ENCODE data around the gene SPINDOC.
"Not testable (repeated sequence)": the region's sequence is repeated elsewhere in the genome, so short reads cannot be mapped to it uniquely, and the experiment has no call there.

Gene SPINDOC, protein sequence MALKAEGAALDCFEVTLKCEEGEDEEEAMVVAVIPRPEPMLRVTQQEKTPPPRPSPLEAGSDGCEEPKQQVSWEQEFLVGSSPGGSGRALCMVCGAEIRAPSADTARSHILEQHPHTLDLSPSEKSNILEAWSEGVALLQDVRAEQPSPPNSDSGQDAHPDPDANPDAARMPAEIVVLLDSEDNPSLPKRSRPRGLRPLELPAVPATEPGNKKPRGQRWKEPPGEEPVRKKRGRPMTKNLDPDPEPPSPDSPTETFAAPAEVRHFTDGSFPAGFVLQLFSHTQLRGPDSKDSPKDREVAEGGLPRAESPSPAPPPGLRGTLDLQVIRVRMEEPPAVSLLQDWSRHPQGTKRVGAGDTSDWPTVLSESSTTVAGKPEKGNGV

DNA sequence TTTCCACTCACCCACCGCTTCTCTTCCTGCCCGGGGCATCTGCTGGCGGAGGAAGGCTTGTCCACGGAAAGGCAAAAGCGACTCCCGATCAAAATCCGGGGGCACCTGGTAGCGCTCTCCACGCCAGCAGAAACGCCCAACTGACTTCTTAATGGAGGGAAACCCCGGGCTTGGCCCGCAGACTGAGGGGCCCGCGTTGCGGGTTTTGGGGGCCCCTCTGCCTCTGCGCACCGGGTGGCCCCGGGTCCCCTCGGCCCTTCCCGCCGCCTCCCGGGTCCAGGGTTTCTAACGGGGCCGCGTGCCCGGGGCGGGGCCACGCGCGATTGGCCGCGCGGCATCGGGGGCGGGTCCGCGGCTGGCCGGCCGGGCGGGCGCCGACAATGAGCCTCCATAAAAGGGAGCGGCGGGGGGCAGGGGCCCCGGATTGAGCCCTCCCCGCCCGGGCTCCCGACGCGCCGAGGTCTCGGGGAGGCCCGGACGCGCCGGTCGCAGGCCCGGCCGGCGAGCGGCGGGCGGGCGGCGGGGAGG is at the start of gene SPINDOC:
SPINDOC (plus strand) TSS at position 422 of the 528 bp plus-strand sequence. CDS start 231 bp downstream, outside the sequence.
- DNase-seq = peak; percentile 82

DNA sequence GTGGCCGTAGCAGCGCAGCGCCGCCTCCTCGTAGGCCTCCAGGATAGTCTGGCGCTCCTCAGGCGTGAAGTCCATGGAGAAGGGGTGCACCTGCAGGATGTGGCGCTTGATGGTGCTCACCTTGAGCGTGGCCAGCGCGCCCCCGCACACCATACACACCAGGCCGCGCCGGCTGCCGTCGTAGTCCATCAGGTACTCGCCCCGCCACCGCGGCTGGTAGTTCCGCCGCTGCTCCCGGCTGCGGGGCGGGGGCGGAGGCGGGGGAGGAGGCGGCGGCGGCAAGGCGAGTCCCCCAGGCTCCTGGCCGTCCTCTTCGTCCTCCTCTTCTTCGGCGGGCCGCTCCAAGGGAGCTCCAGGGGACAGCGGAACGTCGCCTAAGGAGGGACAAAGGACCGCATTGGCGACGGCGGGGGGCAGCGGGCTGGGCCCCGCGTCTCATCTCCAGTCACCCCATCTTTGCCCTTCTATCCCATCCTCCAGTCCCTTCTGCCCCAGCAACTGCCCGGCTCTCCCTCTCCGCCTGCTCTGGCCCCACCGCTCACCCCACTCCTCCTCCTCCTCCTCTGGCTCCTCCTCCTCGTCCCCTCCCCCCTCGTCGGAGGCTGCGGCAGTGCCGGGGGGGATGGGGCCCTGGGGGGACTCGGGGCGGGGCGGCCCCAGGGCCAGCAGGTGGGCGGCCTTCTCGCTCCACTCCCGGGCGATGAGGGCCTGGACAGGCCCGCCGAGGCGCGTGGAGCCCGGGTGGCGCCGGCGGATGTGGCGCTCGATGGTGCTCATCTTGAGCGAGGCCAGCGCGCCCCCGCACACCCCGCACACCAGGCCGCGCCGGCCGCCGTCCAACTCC is 49.5 kb upstream of the SPINDOC start:
- peak; percentile 51 for DNase-seq

DNA sequence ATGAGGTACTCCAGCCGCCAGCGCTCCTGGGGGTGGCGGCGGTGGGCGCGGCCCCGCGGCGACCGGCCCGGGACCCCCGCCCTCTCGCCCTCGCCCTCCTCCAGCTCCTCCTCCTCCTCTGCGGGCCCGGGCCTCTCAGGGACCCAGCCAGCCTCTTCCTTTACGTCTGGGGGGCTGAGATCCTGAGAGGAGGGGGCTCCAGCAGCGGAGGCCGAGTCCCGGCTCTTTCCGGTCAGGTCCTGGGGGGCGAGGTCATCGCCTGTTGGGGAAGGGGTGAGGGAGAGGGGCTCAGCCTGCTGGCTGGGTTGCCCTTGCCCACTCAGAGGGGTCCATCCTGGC is 48.9 kb upstream of the SPINDOC start:
- peak; percentile 32 for DNase-seq

DNA sequence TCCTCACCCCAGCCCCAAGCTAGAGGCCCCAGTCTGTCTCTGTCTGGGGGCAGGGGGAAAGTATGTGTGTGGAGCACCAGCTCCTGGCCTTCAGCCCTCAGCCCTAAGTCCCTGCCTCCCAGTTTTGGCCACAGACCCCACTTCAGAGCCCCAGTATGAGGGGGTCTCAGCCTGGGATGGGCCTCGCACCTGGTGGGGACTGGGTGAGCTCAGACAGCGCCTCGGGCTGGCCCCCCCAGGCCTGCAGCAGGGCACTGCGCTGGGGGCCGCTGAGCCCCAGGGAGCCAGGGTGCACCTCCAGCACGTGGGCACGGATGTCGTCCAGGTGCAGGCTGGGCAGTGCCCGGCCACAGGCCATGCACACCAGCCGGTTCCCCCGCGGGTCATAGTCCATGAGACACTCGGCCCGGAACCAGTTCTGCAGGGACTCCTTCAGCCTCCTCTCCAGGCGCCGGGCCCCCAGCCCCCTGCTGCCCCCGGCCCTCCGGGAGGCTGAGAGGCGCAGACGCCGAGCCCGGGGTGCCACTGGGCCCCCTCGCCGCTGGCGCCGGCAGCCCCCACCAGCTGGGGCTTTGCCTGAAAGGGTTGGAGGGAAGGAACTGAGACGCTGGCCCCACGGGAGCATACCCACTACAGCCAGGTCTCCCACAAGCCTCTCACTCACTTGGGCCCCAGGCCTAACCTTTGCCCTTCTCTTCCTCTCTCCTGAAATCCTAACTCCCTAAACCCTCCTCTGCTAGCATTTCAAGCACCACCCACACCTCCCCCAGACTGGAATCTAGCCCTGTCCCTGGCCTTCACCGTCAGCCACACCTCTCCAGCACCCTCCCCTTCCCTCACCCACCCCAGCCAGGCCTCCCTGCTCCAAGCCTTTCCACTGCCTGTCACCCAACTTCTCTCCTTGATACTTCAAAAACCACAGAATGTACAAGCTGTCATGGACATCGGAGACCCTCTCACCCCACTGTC is 48.3 kb upstream of the SPINDOC start:
- DNase-seq = peak; percentile 34

DNA sequence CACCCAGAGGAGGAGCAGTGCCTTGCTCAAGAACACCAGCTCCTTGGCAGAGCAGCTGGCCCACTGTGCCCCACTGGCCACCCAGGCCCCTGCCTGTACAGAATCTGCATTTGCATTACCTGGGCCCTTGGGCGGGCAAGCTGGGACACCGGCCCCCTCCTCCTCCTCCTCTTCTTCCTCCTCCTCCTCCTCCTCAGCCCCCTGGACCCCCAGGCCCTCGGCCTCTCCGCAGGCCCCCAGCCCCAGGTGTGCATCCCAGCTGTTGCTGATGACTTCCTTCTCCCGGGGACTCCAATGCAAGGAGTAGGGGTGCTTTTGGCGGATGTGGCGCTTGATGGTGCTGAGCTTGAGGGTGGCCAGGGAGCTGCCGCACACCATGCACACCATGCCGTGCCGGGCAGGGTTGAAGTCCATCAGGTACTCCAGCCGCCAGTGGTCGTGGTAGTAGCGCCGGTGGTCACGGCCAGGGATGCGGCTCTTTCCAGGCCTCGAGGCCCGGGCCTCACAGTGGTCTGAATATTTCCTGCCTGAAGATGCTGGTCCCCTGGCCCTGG is 47.5 kb upstream of the SPINDOC start:
- peak; percentile 37 for DNase-seq

DNA sequence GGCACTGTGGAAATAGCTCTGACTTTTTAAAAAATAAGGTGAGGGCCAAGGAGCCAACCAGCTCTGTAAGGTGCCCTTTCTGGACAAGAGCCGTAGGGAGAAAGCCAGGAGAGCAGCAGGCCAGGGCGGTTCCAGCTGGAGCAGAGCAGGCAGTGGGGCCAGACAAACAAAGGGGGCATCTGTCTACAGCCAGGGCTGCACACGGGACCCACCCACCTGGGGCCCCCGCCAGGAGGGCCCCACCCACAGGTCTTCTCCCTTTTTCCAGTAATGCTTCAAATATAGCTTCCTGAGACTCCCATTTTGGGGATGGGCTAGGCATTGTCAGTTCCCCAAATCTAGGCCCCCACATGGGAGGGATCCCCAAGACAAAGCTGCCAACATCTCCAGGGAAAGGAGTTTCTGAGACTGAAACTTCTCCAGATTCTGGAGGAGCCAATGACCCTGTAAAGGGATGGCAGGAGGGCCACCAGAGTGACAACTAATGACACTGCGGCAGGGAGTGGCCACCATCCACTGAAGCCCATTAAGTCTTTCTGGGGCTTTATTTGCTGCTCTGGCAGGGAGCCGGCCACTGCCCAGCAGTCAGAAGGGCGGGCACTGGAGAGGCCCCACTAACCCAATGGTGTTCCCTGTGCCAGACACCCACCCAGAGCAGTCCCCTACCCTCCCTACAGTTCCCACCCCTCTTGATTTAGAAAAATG is 46.6 kb upstream of the SPINDOC start:
- peak; percentile 54 for DNase-seq

DNA sequence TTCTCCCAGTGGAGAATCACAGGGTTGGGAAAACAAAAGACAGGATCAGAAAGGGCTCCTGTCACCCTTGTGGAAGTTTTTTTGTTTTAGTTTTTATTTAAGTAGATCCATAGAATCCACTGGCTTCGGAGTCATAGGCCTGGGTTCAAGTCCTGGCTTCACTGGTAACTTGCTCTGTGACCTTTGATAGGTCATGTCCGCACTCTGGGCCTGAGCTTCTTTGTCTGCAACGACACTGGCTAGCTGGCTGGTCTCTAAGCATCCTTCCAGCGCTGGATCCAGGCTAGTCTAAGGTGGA is 46.0 kb upstream of the SPINDOC start:
- DNase-seq = no peak

DNA sequence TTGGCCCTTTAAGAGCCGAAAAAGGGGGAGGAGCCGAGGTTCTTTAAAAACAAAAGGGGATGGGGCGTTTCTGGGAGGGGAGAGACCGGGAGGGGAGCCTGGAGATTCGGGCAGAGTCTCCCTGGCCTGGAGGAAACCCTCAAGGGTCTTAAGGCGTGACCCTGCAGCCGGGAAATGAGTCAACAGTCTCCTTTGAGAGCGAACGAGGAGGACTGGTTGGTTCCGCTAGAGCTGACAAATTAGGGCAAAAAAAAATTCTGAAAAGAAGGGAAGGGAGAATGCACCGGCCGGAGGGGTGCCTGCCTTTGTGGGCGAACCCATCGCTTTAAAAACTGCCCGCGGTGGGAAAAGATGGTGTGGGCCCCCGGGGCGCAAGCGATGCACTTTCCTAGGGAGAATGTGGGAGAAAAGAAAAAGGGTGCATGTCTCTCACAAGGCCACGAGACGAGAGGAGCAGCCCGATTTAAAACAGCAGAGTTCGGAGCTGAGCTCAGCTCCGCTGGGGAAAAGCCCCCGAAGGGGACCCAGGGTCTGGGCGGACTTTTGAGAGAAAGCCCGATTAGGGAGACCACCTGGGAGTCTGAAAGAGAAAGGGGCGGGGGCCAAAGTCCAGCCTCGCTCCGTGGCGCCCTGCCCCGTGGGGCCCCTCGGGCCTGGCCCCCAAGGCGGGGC is 45.6 kb upstream of the SPINDOC start:
- peak; percentile 76 for DNase-seq

DNA sequence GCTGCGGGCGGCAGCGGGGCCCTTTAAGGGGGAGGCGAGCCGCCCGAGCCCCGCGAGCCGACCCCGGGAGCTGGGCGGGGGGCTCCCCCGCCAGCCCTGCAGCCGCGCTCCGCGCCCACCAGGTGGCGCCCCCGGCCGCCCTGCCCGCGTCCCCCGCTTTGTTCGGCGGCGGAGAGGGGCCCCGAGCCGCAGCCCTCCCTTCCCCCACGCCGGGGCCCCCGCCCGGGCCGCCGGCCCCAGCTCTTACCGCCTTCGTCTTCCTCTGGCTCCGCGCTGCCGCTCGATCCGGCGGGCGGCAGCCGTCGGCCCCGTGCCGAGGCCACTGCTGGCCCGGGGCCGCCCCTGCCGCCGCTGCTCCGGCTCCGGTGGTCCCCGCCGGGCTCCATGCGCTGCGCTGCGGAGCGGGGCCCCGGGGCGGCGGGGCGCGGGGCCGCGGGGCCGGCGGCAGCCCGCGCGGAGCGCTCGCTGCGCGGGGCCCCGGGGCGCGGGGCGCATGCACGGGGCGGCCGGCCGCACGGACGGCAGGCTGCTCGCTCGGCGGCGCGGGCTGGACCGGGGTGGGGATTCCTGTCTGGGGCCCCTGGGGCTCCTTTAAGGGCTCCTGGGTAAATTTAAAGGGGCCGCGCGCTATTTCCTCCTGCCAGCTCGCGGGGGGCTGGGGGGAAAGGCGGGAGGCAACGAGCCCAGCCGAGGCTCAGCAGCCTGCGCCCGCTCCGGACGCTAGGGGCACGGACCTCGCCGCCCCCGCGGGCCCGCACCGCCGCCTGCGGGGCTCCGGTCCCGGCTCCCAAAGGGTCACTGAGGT is 44.8 kb upstream of the SPINDOC start, which contains the start of gene ZFTA:
ZFTA (minus strand) TSS at position 539 of the 805 bp plus-strand sequence; CDS start at position 386, 153 bp downstream.
- DNase-seq = peak; percentile 83

DNA sequence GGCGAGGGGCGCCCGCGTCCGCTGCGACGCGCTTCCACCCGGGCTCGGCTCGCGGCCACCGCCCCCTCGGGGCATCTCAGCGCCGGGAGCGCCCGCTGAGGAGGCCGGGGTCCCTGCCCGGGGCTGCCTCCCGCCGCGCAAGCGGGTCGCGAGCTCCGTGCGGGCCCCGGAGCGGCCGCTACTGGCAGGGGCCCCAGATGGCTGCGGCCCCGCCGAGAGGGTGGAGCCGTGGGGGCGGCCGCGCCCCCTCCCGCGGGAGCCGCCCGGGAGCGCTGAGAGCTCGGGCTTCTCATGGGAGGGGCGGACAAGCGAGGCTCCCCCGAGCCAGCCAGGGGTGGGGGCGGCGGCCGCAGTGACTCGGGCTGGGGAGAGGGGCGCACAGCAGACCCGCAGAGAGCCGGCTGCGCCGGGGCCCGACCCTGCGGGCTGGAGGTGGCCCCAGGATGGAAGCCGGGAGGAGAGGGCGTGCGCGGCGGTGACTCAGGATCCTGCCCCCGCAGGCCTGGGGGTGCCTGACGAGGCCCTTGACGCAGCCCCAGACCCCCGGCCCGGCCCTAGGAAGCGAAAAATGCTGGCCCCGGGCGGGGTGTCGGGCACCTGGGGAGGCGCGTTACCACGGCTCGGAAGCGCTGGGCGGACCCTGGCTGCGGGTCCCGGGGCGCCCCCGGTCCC is 44.1 kb upstream of the SPINDOC start:
- peak; percentile 53 for DNase-seq

DNA sequence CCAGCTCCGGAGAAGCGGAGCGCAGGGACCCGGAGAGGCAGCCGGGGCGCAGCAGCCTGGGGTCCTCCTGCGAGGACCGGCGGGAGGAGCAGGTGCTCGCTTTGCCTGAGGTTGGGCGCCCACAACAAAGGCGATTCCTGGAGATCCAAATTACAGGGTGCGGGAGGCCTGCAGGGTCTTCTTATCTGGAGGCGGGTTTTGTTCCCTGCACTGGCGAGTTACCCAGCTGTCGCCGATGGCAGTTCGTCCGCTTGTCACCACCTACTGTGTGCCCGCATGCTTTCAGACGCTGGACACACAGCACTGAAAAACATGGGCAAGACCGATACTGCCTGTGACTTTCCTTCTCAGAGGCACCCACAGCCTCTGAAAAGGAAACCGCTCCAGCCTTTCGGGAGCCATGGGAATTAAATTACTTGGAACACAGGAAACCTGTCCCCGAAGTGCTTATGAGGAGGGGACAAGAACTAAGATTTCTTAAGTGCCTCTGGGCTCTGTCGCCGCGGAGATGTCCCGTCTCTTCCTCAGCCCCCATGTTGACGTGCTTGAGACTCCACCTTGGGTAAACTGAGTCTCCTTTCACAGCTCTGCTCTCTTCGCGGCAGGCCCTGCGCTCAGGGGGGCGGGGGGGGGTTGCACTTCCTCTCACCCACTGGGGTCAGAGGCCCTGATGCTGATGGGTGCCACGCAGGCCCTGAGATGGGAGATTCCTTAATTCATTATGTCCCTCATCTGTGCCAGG is 43.4 kb upstream of the SPINDOC start:
- peak; percentile 46 for DNase-seq

DNA sequence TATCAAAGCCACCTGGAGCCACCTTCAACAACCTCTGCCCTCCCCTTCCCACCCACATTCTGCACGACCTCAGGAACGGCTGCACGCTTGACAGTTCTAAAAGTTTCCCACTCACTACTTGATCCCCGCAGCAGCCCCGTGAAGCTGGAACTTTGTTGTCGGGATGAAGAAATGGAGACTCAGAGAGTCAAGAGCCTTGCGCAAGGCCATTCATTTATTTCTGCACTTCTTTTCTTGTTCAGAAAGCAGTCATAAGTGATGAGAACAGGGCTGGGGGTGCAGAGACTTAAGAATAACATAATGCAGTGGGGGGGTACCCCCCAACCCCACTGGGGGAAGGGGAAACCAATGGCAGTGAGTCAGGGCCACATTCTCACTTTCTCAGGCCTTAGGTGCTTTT is 42.5 kb upstream of the SPINDOC start:
- no peak for DNase-seq

DNA sequence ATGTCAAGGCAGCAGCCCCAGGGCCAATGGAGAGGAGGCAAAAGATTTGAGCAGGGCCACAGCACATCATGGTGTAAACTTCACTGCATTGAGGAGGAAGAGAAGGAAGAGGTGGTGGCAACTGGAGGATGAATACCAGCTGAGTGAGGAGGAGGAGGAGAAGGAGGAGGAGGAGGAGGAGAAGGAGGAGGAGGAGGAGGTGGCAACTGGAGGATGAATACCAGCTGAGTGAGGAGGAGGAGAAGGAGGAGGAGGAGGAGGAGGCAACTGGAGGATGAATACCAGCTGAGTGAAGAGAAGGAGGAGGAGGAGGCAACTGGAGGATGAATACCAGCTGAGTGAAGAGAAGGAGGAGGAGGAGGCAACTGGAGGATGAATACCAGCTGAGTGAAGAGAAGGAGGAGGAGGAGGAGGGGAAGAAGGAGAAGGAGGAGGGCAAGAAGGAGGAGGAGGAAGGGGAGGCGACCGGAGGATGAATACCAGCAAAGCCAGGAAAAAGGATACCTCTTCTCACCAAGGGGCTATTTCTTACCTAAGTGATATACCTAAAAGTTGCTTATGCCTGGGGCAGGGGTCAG is 41.4 kb upstream of the SPINDOC start:
- DNase-seq = not testable (repeated sequence)

DNA sequence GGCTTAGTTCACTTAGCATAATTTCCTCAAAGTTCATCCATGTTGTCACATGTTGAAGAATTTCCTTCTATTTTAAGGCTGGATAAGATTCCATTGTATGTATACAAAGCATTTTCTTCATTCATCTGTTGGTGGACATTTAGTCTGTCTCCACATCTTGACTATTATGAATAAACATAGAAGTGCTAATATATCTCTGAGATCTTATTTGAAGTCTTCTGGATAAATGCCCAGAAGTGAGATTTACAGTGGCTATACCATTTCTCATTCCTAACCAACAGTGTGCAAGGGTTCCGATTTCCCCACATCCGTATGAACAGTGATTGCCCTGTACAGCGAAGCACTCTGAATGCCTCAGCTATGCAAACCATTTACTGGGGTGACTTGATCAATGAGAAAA is 38.1 kb upstream of the SPINDOC start:
- no peak for DNase-seq

DNA sequence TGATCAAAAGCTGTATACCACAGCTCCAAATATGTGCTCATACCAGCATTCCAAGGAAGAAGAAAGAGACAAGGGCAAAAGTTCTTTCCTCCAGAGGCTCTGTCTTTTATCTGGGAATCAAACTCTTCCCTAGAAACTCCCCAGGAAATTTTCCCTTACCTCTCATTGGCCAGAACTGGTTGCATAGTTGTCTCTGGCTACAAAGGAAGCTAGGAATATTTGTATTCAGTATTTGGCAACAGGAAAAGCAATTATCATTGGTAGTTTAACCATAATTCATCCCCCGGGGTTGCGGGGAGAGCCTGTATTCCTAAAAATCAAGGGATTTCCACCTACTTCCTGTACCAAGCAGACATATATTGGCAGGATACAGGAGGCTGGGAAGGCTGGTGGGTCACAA is 34.2 kb upstream of the SPINDOC start:
- DNase-seq = no peak

DNA sequence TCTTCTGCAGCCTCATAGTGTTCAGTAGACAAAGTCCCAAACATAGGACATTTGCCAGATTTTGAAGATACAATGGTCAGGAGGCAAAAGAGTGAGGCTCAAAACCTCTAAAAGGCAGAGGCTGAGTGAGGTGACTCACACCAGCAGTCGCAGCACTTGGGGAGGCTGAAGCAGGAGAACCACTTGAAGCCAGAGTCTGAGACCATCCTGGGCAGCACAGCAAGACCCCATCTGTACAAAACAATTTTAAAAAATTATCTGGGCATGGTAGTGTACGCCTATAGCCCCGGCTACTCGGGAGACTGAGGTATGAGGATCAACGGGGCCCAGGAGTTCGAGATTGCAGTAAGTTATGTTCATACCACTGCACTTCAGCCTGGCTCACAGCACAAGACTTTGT is 30.5 kb upstream of the SPINDOC start:
- no peak for DNase-seq

DNA sequence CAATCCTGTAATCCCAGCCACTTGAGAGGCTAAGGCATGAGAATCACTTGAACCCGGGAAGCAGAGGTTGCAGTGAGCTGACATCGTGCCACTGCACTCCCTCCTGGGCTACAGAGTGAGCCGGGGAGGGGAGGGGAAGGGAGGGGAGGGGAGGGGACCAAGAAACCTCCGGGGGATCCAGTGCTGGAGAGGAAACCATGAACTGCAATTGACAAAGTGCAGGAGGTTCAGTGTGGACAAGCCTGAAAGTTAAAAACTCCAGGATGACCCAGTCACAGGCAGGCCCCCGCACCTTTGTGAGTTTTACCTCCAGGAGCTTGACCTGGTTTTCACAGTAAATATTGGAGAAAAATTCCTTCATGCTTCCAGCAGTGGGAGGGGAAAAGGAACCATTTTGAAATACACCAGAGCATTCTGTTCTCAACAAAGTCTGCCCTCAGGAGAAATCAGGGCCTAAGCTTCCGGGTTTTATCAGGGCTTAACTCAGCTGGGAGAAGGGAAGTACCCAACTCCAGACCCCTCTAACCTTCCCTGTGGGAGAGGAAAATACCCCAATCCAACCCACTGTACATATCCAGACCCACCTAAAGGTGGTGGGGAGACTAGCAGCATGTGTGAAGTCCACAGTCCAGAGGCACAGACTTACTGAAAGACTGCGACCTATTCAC is 29.2 kb upstream of the SPINDOC start:
- DNase-seq = no peak

DNA sequence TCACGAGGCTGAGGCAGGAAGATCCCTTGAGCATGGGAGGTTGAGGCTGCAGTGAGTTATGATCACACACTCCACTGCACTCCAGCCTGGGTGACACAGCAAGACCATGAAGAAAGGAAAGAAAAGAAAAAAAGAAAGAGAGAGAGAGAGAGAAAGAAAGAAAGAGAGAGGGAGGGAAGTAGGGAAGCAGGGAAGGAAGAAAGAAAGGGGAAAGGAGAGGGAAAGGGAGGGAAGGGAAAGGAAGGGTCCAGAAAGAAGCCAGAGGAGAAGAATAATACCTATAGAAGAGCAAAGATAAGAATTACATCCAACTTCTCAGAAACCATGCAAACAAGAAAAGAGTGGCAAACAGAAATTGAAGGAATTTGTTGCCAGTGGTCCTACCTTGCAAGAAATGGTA is 27.4 kb upstream of the SPINDOC start:
- DNase-seq = no peak
